NOMO-1 treated with DMSO at 0.1 percent for 48 hours (cell line): ENCODE results near the gene RGPD4.

Experiments used
- DNase-seq: peaks from one replicate; lab custom pipeline; 2025; ENCODE audit not compliant: unreplicated experiment; lab: John Stamatoyannopoulos, UW

The RGPD4 gene

GRCh38 chr2:107927034-107927534, 100.4 kb downstream of the RGPD4 start:
- no peak for DNase-seq

- no peak for DNase-seq
These were observed 104.7 kb downstream of the RGPD4 start for GRCh38 chr2:107931412-107931811.

- DNase-seq = no peak
These were observed 105.8 kb downstream of the RGPD4 start for GRCh38 chr2:107932488-107932887.

- DNase-seq = no peak
These were observed 106.3 kb downstream of the RGPD4 start for GRCh38 chr2:107932979-107933378.

- no peak for DNase-seq
These were observed 110.0 kb downstream of the RGPD4 start for GRCh38 chr2:107936433-107937359.
